Left kidney (tissue), 2 donors: ENCODE measurements around the gene KIR2DL3. TPM values are rescaled to one million over a fixed set of nuclear protein-coding genes. Genes with fewer than 3 reads are reported as not detected.

Experiments used
- DNase-seq: peaks from one replicate; pipeline ENCODE4 v3.0.0-alpha.2; 2013
- polyA plus RNA-seq: library from polyadenylated mRNA; unstranded; fragments of 120-200 nt; gene quantifications from one replicate; pipeline ENCODE4 v1.2.1, GENCODE V29; 2013; ENCODE audit not compliant: insufficient read length

KIR2DL3 gene
- polyA plus RNA-seq, 1 donor, result not detected

GRCh38 chr19:54791476-54791875 is 53.2 kb downstream of the KIR2DL3 start:
- DNase-seq, result no peak

- no peak for DNase-seq
Measured at GRCh38 chr19:54792814-54793213, 54.5 kb downstream of the KIR2DL3 start.

GRCh38 chr19:54795758-54796157 is 57.4 kb downstream of the KIR2DL3 start:
- DNase-seq, result no peak

Other genes starting within 250 kb of the KIR2DL3 start
- gene LAIR2, start 235.7 kb upstream of the KIR2DL3 start, polyA plus RNA-seq, result not detected
- 0.40 TPM for gene LILRA2, start 164.7 kb upstream of the KIR2DL3 start, polyA plus RNA-seq
- gene LILRA1, start 144.9 kb upstream of the KIR2DL3 start, polyA plus RNA-seq, result 0.32 TPM
- gene LILRB1, start 108.0 kb upstream of the KIR2DL3 start, polyA plus RNA-seq, result 1.4 TPM
- gene LILRB4, start 75.5 kb upstream of the KIR2DL3 start, polyA plus RNA-seq, result 1.3 TPM
- gene KIR3DL3, start 14.1 kb upstream of the KIR2DL3 start, polyA plus RNA-seq, result not detected
- gene KIR2DL1, start 31.3 kb downstream of the KIR2DL3 start, polyA plus RNA-seq, result not detected
- not detected for gene KIR2DL4, start 65.1 kb downstream of the KIR2DL3 start, polyA plus RNA-seq
- gene KIR3DL1, start 78.0 kb downstream of the KIR2DL3 start, polyA plus RNA-seq, result not detected
- gene KIR2DS4, start 94.2 kb downstream of the KIR2DL3 start, polyA plus RNA-seq, result not detected
- gene KIR3DL2, start 111.9 kb downstream of the KIR2DL3 start, polyA plus RNA-seq, result not detected
- 0.27 TPM for gene FCAR, start 135.7 kb downstream of the KIR2DL3 start, polyA plus RNA-seq
- gene NCR1, start 167.6 kb downstream of the KIR2DL3 start, polyA plus RNA-seq, result 0.37 TPM
- gene NLRP7, start 209.0 kb downstream of the KIR2DL3 start, polyA plus RNA-seq, result not detected
- 35.6 TPM for gene NLRP2, start 227.9 kb downstream of the KIR2DL3 start, polyA plus RNA-seq